Neuronal stem cell (in vitro differentiated cells): ENCODE measurements around the gene HACD2.
A peak's percentile ranks its signal among the peaks of the same experiment; 100 is the strongest.
"Not testable (repeated sequence)": the region's sequence is repeated elsewhere in the genome, so short reads cannot be mapped to it uniquely, and the experiment has no call there.

ENCODE experiments used
- DNase-seq: peaks from one replicate; pipeline ENCODE4 v3.0.0-alpha.2; 2013; ENCODE audit warnings: low spot score
- H2AFZ ChIP-seq: one replicate; pipeline ENCODE4 v1.6.1; 2013; ENCODE audit warnings: mild to moderate bottlenecking, low read length, inconsistent platforms
- H2AK5ac ChIP-seq: 2 replicates; pipeline ENCODE4 v1.6.1; 2013; ENCODE audit warnings: low read depth, mild to moderate bottlenecking, inconsistent platforms, low read length, moderate library complexity, mixed read lengths
- H2BK120ac ChIP-seq: 2 replicates; pipeline ENCODE4 v1.6.1; 2013; ENCODE audit warnings: low read depth, mild to moderate bottlenecking, inconsistent platforms, low read length, moderate library complexity, mixed read lengths
- H2BK12ac ChIP-seq: one replicate; pipeline ENCODE4 v1.6.1; 2013; ENCODE audit warnings: low read length, inconsistent platforms
- H2BK15ac ChIP-seq: 2 replicates; pipeline ENCODE4 v1.6.1; 2013; ENCODE audit warnings: mild to moderate bottlenecking, low read length, inconsistent platforms, mixed read lengths
- H2BK5ac ChIP-seq: one replicate; pipeline ENCODE4 v1.6.1; 2013; ENCODE audit warnings: inconsistent platforms, mild to moderate bottlenecking, low read length, moderate library complexity
- H3K14ac ChIP-seq: one replicate; pipeline ENCODE4 v1.6.1; 2013; ENCODE audit warnings: low read length, inconsistent platforms
- H3K18ac ChIP-seq: 2 replicates; pipeline ENCODE4 v1.6.1; 2013; ENCODE audit warnings: low read length, inconsistent platforms
- H3K23ac ChIP-seq: 2 replicates; pipeline ENCODE4 v1.6.1; 2013; ENCODE audit warnings: low read depth, mild to moderate bottlenecking, mixed read lengths, low read length, inconsistent platforms; ENCODE audit not compliant: poor library complexity
- H3K27ac ChIP-seq: replicated peaks from 3 replicates; pipeline ENCODE4 v1.5.1; 2013; ENCODE audit warnings: low read length, inconsistent platforms
- H3K27me3 ChIP-seq, 3 experiments: 2 replicates each; pipeline ENCODE4 v1.6.1; 2013; ENCODE audit warnings: low read length in 3 of 3, mild to moderate bottlenecking in 2 of 3, inconsistent platforms in 1 of 3, low read depth in 1 of 3, mixed read lengths in 1 of 3, moderate library complexity in 1 of 3; ENCODE audit not compliant: control insufficient read depth in 3 of 3, insufficient read depth in 3 of 3
- H3K36me3 ChIP-seq, 2 donors: replicated peaks in 1 of 2; 2 replicates each; pipeline ENCODE4 v1.6.1; 2013; ENCODE audit warnings: low read length in 2 of 2; ENCODE audit not compliant: control insufficient read depth in 2 of 2, insufficient read depth in 2 of 2
- H3K4ac ChIP-seq: 2 replicates; pipeline ENCODE4 v1.6.1; 2013; ENCODE audit warnings: inconsistent platforms, mild to moderate bottlenecking, low read length, moderate library complexity
- H3K4me1 ChIP-seq, 2 donors: 1 replicate in 1 of 2; 2 replicates in 1 of 2; pipeline ENCODE4 v1.6.1; 2013; ENCODE audit warnings: low read length in 2 of 2, low read depth in 1 of 2; ENCODE audit not compliant: control insufficient read depth in 2 of 2, insufficient read depth in 1 of 2
- H3K4me2 ChIP-seq: one replicate; pipeline ENCODE4 v1.6.1; 2013; ENCODE audit warnings: mild to moderate bottlenecking, low read length, inconsistent platforms; ENCODE audit not compliant: insufficient read depth, poor library complexity, severe bottlenecking
- H3K4me3 ChIP-seq, 2 donors: 2 replicates each; pipeline ENCODE4 v1.5.1; 2013; ENCODE audit warnings: low read length in 2 of 2, mild to moderate bottlenecking in 2 of 2, inconsistent platforms in 1 of 2, moderate library complexity in 1 of 2
- H3K79me1 ChIP-seq: one replicate; pipeline ENCODE4 v1.6.1; 2013; ENCODE audit warnings: low read depth, mild to moderate bottlenecking, inconsistent platforms, low read length, moderate library complexity
- H3K9ac ChIP-seq: one replicate; pipeline ENCODE4 v1.6.1; 2013; ENCODE audit warnings: mild to moderate bottlenecking, low read depth, low read length, inconsistent platforms; ENCODE audit not compliant: poor library complexity
- H3K9me3 ChIP-seq, 2 donors: replicated peaks in 1 of 2; 2 replicates each; pipeline versions ENCODE3 to v1.6.1; 2013; ENCODE audit warnings: low read length in 2 of 2, mild to moderate bottlenecking in 2 of 2, inconsistent platforms in 1 of 2, low read depth in 1 of 2, mixed read lengths in 1 of 2, moderate library complexity in 1 of 2; ENCODE audit not compliant: control insufficient read depth in 2 of 2, insufficient read depth in 1 of 2
- H4K8ac ChIP-seq: one replicate; pipeline ENCODE4 v1.6.1; 2013; ENCODE audit warnings: low read depth, mild to moderate bottlenecking, inconsistent platforms, low read length, moderate library complexity
- H4K91ac ChIP-seq: one replicate; pipeline ENCODE4 v1.6.1; 2013; ENCODE audit warnings: low read length, low read depth, mild to moderate bottlenecking, inconsistent platforms; ENCODE audit not compliant: poor library complexity
- WGBS, 2 donors: extraction: QIAGEN DNeasy Blood & Tissue Kit; methylation state at CpG; one replicate each; pipeline ENCODE4 v1.1.7; 2013; ENCODE audit warnings: missing lambda C conversion rate in 2 of 2, mixed read lengths in 1 of 2; ENCODE audit not compliant: insufficient read length in 2 of 2, insufficient replicate concordance in 1 of 2; ENCODE audit errors: extremely low coverage in 2 of 2; 5-methylcytosine and 5-hydroxymethylcytosine counted together

The HACD2 gene

GRCh38 chr3:123487063-123487462 is 97.8 kb downstream of the HACD2 start:
- H2AK5ac ChIP-seq, H3K9ac ChIP-seq, H3K27me3 ChIP-seq, H2BK120ac ChIP-seq, H3K79me1 ChIP-seq, H4K91ac ChIP-seq, H3K4me1 ChIP-seq, H2AFZ ChIP-seq, H3K4me3 ChIP-seq, H3K4me2 ChIP-seq, H4K8ac ChIP-seq, H3K4ac ChIP-seq, H2BK5ac ChIP-seq, H3K18ac ChIP-seq, H3K14ac ChIP-seq, H3K36me3 ChIP-seq, H3K9me3 ChIP-seq, H3K23ac ChIP-seq, DNase-seq, H2BK12ac ChIP-seq, H2BK15ac ChIP-seq, H3K27ac ChIP-seq: not testable (repeated sequence)
- WGBS, 2 donors, result no CpG with 5 or more reads among the region's 8 CpGs

- Histone ChIP-seq H3K27me3 (peaks cover 0 to 6% (median 0%) of the 10 kb centered on the region in 3 experiments), H2AK5ac (no peak overlapping the region), H2BK120ac (no peak overlapping the region), H4K91ac (no peak overlapping the region), H3K27ac (no peak overlapping the region), H3K4me3 (no peak overlapping the region), H3K23ac (no peak overlapping the region), H3K18ac (no peak overlapping the region), H3K4me1 (no peaks in the 10 kb centered on the region), H3K79me1 (no peaks in the 10 kb centered on the region), H2BK5ac (no peak overlapping the region), H3K9me3 (no peaks in the 10 kb centered on the region), H4K8ac (no peak overlapping the region), H3K4me2 (no peak overlapping the region), H3K36me3 (peaks cover 0 to 8% of the 10 kb centered on the region in 2 donors), H2BK12ac (no peak overlapping the region), H3K4ac (no peak overlapping the region), H2BK15ac (no peak overlapping the region), H2AFZ (no peak overlapping the region), H3K14ac (no peak overlapping the region), H3K9ac (no peak overlapping the region)
- WGBS, 2 donors, result no CpG with 5 or more reads among the region's 7 CpGs
- DNase-seq, result no peak
These were observed 98.4 kb downstream of the HACD2 start for GRCh38 chr3:123486460-123486859.

- H2BK5ac ChIP-seq, result no peak overlapping the region
- WGBS, 2 donors, result no CpG with 5 or more reads among the region's 4 CpGs
- no peak overlapping the region for H4K8ac ChIP-seq
These were observed 99.3 kb downstream of the HACD2 start for GRCh38 chr3:123485551-123485950.

GRCh38 chr3:123483146-123483545 is 101.7 kb downstream of the HACD2 start:
- H3K4me3 ChIP-seq, result no peak overlapping the region
- no peak overlapping the region for H3K27ac ChIP-seq
- no peak overlapping the region for H3K4me2 ChIP-seq
- H4K91ac ChIP-seq, result no peak overlapping the region
- no peak overlapping the region for H2BK15ac ChIP-seq
- H3K36me3 ChIP-seq, result no peaks in the 10 kb centered on the region
- peaks cover 0 to 3% of the 10 kb centered on the region in 2 donors for H3K4me1 ChIP-seq
- H4K8ac ChIP-seq, result no peak overlapping the region
- no peak overlapping the region for H3K14ac ChIP-seq
- no CpG with 5 or more reads among the region's 6 CpGs for WGBS, 2 donors
- no peak for DNase-seq
- no peak overlapping the region for H3K4ac ChIP-seq
- H2BK120ac ChIP-seq, result no peak overlapping the region
- no peak overlapping the region for H3K9ac ChIP-seq
- H3K23ac ChIP-seq, result no peak overlapping the region
- peak overlapping the region; percentile 32 for H3K18ac ChIP-seq
- no peak overlapping the region for H2AFZ ChIP-seq
- no peak overlapping the region for H2BK5ac ChIP-seq
- peaks cover 0 to 9% (median 0%) of the 10 kb centered on the region in 3 experiments for H3K27me3 ChIP-seq
- no peaks in the 10 kb centered on the region for H3K79me1 ChIP-seq
- no peak overlapping the region for H2BK12ac ChIP-seq
- H2AK5ac ChIP-seq, result no peak overlapping the region
- H3K9me3 ChIP-seq, result no peaks in the 10 kb centered on the region

More at GRCh38 chr3:123485551-123485950, 99.3 kb downstream of the HACD2 start:
- Histone ChIP-seq H2BK12ac (no peak overlapping the region), H2BK15ac (no peak overlapping the region), H3K23ac (no peak overlapping the region), H3K18ac (no peak overlapping the region), H3K14ac (no peak overlapping the region), H3K4me3 (no peak overlapping the region), H3K27ac (no peak overlapping the region), H3K4ac (no peak overlapping the region), H3K79me1 (no peaks in the 10 kb centered on the region), H3K9me3 (no peaks in the 10 kb centered on the region), H3K9ac (no peak overlapping the region), H2AK5ac (no peak overlapping the region), H3K4me1 (no peaks in the 10 kb centered on the region), H3K36me3 (peaks cover 0 to 6% of the 10 kb centered on the region in 2 donors), H3K4me2 (no peak overlapping the region), H3K27me3 (peaks cover 0 to 6% (median 0%) of the 10 kb centered on the region in 3 experiments), H4K91ac (no peak overlapping the region), H2AFZ (no peak overlapping the region), H2BK120ac (no peak overlapping the region)
- DNase-seq, result no peak
